ENCODE measurements around the gene HRH1.

DNA sequence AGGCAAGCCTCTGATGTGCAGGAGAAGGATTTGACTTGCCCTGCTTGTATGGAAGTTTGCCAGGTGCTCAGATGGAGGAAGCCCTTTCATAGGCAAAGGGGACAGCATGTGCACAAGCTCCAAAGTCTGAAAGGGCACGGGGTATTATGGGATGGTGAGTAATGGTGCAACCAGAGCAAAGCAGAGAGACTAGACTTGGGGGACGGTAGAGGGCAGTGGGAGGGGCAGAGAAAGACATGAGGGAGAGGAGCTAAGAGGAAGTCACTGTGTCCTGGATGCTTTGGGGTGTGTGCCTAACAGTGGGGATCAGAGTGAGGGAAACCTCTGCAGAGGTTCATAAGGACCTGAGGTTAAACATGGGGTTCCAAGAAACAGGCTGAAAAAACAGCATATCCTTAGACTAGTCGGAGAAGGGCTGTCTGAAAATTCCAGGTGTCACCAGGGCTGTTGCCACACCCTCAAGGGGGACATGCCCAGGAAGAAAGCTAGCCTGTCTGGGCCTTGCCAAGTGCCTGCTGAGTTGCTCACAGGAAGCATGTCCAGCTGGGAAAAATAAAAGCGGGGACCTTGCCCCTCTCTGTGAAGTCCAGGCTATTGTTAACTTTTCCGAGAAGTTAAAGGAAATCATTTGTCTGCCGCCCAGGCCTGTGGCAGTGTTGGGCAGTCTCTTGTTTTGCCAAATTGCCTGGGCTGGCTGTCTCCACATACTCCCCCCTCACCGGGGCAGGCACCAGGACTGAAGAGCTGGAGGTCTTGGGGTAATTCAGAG is 47.1 kb downstream of the HRH1 start:
- TF ChIP-seq, protein P1, sequence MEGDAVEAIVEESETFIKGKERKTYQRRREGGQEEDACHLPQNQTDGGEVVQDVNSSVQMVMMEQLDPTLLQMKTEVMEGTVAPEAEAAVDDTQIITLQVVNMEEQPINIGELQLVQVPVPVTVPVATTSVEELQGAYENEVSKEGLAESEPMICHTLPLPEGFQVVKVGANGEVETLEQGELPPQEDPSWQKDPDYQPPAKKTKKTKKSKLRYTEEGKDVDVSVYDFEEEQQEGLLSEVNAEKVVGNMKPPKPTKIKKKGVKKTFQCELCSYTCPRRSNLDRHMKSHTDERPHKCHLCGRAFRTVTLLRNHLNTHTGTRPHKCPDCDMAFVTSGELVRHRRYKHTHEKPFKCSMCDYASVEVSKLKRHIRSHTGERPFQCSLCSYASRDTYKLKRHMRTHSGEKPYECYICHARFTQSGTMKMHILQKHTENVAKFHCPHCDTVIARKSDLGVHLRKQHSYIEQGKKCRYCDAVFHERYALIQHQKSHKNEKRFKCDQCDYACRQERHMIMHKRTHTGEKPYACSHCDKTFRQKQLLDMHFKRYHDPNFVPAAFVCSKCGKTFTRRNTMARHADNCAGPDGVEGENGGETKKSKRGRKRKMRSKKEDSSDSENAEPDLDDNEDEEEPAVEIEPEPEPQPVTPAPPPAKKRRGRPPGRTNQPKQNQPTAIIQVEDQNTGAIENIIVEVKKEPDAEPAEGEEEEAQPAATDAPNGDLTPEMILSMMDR (IDR thresholded peaks at IDR 0.05): no peak
- no peak for TF ChIP-seq POLR2A (IDR thresholded peaks at IDR 0.05)
